HG03066 (cell line): ENCODE results near the gene RHBDL3.
"Not testable (repeated sequence)": the region's sequence is repeated elsewhere in the genome, so short reads cannot be mapped to it uniquely, and the experiment has no call there.

Experiments
- ATAC-seq: cut with Tn5 transposase; IDR thresholded peaks from one replicate; pipeline ENCODE4 v1.9.1; 2021; ENCODE audit warnings: low read depth; ENCODE audit not compliant: unreplicated experiment

The RHBDL3 gene

DNA sequence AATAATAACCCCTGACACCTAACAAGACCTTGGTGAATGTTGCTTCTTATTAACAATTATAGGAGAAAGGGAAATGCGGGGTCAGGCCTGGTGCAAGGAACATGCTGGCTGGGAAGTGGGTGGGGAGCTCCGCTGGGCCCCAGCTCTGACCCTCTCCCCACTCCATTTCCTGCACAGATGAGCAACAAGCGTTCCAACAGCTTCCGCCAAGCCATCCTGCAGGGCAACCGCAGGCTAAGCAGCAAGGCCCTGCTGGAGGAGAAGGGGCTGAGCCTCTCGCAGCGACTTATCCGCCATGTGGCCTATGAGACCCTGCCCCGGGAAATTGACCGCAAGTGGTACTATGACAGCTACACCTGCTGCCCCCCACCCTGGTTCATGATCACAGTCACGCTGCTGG, 23.0 kb downstream of the RHBDL3 start:
- ATAC-seq, result no peak

DNA sequence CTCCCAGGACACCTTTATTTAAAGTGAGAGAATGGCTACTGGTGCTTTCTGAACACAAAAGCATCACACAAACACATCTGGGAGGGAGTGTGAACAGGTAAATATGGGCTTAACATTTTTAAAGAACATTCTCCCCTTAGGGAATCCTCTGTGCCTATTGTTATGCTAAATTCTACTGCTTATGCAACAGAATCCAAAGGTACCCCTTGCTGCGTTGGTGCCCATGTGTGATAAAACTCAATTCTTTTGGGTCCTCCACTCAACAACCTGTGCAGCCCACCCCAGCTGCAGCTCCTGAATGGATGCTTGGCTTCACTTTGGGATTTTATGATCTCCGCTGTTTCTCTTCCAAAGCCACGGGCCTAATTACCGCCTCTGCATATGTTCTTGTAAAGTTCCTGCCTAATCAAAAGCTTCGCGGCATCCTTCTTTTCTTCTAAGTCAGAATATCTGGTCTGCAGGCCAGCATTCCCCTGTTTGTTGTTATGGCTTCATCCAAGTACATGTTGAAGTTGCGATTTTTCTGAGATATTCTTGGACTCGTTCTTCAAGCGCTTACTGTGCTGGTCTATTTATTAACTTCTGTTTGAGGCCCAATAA, 23.9 kb downstream of the RHBDL3 start:
- no peak for ATAC-seq

DNA sequence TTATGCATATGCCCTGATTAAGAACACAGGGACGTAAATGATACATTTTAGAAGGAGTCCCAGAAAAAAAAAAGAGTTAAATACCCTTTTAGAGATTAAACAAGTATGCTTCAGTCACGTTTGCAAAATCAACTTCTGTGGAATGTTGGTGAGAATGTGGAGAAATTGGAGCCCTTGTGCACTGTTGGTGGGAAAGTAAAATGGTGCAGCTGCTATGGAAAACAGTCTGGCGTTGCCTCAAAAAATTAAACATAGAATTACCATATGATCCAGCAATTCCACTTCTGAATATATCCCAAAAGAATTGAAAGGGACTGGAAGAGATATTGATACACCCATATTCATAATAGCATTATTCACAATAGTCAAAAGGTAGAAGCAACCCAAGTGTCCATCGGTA, 26.5 kb downstream of the RHBDL3 start:
- ATAC-seq, result no peak

DNA sequence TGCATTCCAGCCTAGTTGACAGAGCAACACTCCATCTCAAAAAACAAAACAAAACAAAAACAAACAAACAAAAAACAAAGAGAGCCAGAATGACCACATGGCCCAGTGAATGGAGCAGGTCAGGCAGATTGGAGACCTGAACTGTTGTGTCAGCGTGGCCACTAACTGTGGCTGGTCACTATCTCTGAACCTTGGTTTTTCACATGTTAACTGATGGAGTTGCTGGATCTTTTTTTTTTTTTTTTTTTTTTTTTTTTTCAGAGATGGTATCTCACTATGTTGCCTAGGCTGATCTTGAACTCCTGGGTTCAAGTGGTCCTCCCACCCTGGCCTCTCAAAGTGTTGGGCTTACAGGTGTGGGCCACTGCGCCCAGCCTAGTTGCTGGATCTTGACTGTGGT, 31.8 kb downstream of the RHBDL3 start:
- ATAC-seq, result no peak

DNA sequence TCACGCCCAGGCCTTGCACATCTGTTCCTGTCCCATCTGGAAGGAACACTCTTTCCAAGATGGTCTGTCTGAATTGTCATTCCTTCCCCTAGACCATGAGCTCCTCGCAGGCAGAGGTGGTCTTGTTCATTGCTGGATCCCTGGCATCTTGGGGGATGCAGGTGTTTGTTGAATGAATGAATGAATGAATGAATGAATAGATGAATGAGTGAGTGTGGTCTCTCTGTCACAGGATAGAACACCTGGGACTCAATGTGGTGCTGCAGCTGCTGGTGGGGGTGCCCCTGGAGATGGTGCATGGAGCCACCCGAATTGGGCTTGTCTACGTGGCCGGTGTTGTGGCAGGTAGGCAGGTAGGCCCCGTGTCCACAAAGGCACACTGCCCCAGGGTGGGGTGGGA, 32.2 kb downstream of the RHBDL3 start:
- ATAC-seq, result no peak

DNA sequence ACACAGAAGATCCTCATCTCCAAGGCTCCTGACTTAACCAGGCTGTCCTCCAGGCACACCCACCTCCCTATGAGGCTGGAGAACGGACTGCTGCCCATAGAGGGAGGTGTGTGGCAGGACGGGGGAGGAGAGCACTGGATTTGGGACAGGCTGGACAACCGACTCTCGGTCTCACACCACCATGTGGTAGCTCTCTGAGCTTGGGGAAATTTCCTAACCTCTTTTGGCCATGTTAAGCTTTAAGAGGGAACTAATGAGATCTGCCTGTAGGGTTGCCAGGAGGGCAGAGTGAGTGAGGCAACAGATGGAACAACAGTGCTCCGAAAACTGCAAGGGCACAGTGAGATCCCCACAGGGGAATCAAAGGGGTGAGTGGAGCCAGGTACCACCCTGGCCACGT, 32.7 kb downstream of the RHBDL3 start:
- no peak for ATAC-seq

DNA sequence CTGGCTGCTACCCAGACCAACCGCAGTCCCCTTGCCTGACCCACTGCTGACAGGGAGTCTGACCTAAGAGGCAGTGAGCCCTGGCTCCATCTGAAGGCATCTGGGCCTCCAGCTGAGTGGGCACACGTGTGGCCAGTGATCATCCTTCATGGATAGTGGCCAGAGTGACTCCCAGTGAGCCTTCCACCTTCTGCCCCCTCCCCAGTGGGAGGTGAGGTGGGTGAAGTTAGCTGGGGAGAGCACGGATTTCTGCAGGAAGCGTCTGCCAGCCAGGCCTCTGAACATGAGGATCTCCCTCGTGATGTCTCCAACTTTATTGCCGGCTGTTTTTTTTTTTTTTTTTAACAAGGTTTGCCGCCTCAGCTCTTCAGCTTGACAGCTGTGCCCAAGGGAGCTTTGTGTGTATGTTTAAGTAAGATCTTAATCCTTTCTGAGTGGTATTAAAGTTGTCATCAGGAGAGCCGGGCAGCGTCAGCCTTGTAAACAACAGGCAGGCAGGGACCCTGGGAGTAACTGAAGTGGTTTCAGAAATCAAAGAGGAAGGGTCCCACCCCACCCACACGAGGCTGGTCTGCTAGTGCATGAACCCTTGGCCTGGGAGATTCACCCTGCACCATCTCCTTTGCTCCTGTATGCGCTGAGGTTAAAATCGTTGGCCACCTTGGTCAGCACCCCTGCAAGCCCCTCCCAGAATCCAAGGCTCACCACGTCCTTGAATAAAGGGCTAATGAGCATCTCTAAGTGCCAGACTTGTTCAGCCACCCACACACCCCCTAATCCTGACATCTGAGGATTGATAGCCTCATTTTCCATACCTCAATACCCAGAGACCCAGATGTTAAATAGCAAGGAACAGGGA, 33.3 kb downstream of the RHBDL3 start:
- no peak for ATAC-seq

DNA sequence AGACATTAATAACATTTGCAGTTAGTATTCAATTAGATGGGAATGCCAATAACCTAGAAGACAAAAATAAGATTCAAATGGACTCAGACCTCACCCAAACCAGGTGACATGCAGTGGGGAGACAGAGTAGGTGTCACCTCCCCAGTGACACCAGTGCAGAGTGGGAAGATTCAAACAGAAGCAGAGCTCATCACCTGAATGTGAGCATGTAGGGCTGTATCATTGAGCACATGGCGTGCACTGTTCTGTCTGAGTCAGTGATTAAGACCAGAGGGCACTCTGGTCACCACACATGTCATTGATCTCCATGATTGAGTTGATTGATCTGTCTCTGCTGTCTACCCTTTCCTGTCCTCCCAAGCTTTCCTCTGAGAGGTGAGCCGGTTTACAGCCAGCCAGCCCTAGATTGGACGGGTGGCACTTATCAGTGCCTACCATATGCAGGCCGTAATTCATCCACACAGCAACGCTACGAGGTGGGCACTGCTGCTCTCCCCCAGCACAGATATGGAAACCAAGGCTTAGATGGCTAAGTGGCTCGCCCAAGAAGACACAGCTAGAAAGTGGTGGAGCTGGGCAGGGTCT, 34.0 kb downstream of the RHBDL3 start:
- no peak for ATAC-seq

DNA sequence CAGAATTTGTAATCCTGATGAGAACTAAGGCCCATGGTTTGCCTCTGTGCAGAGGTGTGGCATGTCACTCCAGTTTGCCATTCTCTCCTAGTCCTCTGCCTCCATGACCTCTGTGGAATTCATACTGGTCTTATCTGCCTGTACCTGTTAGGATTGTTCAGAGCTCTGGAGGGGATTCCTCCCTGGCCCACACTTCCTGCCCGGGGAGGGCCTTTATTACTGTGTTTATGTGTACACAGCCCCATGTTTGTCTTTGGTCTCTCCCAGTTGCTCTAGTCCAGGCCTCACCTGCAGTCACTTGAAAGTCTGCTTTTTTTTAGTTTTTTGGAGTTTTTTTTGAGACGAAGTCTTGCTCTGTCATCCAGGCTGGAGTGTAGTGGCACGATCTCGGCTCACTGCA, 36.4 kb downstream of the RHBDL3 start:
- no peak for ATAC-seq

DNA sequence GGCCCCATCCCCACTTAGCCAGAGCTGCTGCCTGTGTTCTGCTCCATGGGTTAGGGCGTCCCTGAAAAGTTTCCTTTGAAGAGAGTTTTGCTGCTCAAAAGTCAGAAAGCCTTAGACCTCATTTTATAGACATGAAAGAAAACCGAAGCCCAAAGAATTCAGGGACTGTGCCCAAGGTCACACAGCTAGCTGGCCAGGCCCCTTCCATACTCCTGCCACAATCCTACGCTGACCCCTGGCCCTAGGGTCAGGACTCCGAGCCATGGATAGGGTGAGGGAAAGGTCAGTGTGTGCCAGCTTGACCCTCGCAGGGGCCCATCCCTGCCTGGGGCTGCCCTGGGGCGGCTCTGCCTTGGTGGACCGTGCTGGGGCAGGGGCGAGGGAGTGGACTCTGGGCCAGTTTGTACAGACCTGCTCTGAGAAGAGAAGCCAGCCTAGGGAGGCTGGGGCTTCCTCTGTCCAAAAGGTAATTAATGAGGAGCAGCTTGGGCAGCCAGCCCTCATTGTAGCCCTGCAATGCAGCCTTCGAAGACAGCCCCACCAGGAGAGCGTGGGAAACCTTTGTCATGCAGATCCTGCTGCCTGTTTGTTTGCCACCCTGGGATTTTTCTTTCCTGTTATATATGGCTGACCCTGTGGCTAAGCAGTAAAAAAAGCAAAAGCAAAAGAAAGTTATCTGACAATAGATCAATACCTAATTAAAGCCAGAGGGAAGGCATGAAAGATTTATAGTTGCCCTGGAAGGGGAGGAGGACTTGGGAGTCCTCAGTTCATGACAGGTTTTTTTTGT, 37.4 kb downstream of the RHBDL3 start:
- no peak for ATAC-seq

DNA sequence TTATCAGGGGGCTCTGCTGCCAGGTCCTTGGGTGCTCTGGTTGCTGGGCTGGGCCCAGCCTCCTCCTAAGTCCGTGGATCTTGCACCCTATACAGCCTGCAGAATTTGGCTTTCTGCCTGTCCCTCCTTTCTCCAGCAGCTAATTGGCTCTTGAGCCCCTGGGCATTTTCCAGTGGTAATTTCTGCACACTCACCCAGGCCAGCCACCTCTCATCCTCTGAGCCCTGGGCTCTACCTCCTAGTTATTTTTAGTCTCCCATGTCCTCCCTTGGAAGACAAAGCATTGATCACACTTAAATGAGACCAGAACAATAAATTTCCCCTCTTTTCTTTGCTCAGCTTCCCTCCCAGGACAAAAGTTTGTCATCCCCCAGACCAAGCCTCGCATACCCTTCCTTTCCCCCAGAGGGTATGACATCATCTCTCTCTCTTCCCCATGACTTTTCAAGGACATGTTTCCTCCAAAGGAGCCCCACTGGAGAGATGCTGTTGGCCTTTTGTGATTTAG, 38.2 kb downstream of the RHBDL3 start:
- no peak for ATAC-seq

DNA sequence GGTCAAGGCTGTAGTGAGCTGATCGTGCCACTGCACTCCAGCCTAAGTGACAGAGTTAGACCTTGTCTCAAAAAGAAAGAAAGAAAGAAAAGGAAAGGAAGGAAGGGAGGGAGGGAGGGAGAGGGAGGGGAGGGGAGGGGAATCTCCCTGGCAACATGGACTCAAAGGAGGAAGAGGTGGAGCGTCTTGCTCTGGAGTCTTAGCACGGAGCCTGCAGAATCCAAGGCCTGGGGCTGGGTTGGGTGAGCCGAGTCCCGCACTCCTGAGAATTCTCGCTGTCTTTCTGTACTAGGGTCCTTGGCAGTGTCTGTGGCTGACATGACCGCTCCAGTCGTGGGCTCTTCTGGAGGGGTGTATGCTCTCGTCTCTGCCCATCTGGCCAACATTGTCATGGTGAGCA, 39.4 kb downstream of the RHBDL3 start:
- ATAC-seq, result no peak

DNA sequence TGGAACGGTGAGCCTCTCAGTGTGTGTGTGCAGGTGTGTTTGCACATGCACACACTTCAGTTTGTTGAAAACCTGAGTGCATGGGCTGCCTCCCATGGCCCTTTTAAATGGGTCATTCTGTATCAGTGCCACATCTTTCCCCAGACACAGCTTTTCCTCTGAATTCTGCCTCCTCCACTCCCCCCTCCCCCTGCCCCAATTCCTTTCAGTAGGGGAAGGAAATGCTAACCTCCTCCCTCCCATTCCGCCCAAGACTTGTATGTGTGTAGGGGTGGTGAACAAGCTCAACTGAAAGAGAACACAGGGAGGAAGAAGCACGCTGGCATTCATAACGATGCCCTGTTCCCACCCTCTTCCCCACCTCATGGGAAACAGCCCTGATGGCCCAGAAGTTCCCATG, 42.0 kb downstream of the RHBDL3 start:
- no peak for ATAC-seq

DNA sequence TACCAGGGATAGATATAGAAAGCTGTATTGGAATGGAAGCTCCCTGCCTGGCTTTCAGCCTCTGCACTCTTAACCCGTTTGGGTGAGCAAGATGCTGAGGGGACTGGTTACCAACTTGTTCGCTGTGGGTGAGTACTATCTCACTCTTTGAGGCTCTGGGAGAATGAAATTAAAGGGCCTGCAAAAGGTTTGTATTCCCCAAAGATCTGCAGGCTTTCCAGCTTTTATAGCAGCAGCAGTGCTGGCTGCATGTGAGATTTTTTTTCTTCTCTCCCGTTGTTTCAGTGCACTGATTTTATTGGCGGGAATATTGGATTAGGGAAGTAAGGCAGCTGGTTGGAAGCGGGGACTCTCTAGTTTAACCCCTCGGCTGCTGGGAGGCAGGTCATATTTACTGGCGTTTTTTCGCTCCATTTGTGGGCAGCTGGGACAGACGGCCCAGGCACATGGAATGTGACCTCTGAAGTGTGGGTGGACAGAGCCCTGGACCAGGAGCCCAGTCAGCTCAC, 45.5 kb downstream of the RHBDL3 start:
- no peak for ATAC-seq

DNA sequence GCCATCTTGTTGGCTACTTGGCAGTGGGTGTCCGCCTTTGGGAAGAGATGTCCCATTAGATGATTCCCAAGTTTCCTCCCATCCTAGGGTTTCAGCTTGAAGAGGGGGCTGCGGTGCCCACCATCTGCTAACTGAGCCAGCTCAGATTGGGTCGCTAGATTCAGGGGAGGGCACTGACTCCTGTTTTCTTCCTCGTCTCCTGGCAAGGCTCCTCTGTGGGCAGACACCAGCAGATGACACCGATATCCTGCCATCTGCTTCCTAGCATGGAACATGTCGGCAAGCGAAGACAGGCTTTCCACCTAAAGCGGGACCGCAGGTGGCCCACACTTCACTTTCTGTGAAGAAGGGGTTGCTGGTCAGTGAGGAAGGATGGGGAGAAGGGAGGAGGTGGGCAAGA, 49.0 kb downstream of the RHBDL3 start:
- ATAC-seq, result no peak

DNA sequence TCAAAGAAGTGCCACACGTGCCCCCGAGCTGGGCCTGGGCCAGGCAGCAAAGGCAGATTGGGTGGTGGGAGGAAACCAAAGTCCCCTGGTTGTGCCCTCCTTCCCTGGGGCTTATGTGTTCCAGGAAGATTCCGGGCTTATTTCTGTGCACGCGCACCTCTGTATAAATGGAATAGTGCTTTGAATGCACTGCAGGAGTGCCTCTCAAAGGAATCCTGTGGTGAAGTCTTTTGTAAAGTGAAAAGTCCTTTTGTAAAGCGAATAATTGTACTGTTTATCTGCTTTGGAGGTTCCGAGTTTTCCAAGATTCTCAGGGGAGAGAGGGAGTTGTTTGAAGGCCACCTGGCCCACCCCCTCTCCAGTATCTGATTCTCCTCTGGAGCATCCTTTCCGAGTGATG, 49.5 kb downstream of the RHBDL3 start:
- ATAC-seq, result no peak

DNA sequence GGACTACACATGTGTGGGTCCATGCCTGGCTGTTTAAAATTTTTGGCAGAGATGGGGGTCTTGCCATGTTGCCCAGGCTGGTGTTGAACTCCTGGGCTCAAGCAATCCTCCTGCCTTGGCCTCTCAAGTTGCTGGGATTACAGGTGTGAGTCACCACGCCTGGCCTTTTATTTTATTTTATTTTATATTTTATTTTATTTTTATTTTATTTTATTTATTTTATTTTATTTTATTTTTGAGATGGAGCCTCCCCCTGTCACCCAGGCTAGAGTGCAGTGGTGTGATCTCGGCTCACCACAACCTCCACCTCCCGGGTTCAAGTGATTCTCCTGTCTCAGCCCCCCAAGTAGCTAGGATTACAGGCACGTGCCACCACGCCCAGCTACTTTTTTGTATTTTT, 51.0 kb downstream of the RHBDL3 start:
- ATAC-seq, result not testable (repeated sequence)

DNA sequence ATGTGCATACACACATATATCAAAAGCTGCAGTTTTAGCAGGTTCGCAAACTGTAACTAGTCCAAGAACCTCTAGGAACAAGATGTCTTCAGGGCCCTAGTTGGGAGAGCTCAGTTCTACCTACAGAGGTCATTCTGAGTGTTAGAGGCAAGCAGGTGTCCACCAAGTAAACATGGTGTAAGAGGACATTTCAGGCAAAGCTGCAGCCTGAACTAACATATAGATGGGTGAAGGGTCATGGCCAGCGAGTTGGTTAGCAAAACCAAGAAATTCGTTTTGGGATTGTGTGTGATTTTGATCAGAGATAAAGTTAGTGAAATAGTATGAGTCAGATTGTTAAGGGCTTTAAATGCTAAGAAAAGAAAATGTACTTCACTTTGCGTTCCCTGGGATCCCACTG, 51.7 kb downstream of the RHBDL3 start:
- no peak for ATAC-seq

DNA sequence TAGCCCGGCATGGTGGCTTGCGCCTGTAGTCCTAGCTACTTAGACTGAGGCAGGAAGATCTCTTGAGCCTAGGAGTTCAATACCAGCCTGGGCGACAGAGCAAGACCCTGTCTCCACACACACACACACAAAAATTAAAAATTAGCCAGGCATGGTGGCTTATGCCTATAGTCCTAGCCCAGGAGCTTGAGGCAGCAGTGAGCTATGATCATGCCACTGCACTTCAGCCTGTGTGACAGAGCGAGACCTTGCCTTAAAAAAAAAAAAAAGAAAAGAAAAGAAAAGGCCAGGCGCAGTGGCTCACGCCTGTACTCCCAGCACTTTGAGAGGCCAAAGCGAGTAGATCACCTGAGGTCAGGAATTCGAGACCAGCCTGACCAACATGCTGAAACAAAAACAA, 52.4 kb downstream of the RHBDL3 start:
- ATAC-seq, result no peak

DNA sequence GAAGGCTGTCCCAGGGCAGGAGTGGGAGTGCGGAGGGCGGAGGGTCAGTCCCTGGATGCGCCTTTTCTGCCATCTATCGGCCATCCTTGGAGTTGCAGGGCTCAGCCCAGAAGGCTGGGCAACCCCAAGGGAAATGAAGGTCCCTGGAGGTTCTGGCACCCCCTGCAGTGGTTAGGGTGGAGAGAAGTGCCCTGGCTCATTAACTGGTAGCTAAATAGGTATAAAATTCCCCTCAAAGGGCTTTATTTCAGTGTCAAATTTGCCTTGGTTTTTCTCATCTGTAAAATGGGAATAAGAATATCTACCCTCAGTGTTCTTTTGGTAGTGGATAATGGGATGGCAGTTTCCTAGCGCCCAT, 53.9 kb downstream of the RHBDL3 start:
- ATAC-seq, result no peak

DNA sequence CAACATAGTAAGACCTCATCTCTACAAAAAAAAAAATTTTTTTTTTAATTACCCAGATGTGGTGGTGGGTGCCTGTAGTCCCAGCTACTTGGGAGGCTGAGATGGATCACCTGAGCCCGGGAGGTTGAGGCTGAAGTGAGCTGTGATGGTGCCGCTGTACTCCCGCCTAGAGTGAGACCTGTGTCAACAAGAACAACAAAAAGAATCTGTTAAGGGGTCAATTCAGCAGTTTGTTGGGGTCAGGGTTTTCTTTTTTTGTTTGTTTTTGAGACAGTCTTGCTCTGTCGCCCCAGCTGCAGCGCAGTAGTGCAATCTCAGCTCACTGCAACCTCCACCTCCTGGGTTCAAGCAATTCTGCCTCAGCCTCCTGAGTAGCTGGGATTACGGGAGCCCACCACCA, 54.4 kb downstream of the RHBDL3 start:
- ATAC-seq, result not testable (repeated sequence)
